Liver (tissue), 9 donors: Measurements from ENCODE around the gene PTPRN2. TPM values are rescaled to one million over a fixed set of nuclear protein-coding genes. Genes with fewer than 3 reads are reported as not detected.

ENCODE experiments used
- DNase-seq: peaks from one replicate; pipeline ENCODE4 v3.0.0-alpha.2; 2017; ENCODE audit warnings: low spot score
- H3K27ac ChIP-seq, 2 donors: one replicate each; pipeline ENCODE4 v1.7.0; 2013; ENCODE audit warnings: inconsistent platforms in 2 of 2, low read length in 2 of 2, control low read depth in 1 of 2, low read depth in 1 of 2, mild to moderate bottlenecking in 1 of 2
- H3K27me3 ChIP-seq, 4 donors: one replicate each; pipeline versions ENCODE4 v1.6.1 to v1.7.0; 2013; ENCODE audit warnings: low read length in 3 of 4, inconsistent platforms in 1 of 4, mild to moderate bottlenecking in 1 of 4, moderate library complexity in 1 of 4; ENCODE audit not compliant: control insufficient read depth in 4 of 4, insufficient read depth in 4 of 4
- H3K36me3 ChIP-seq, 4 donors: one replicate each; pipeline versions ENCODE4 v1.6.1 to v1.7.0; 2013; ENCODE audit warnings: low read length in 3 of 4, mild to moderate bottlenecking in 3 of 4, low read depth in 1 of 4, moderate library complexity in 1 of 4; ENCODE audit not compliant: control insufficient read depth in 4 of 4, insufficient read depth in 3 of 4
- H3K4me1 ChIP-seq, 4 donors: one replicate each; pipeline versions ENCODE4 v1.6.1 to v1.7.0; 2013; ENCODE audit warnings: low read length in 3 of 4, mild to moderate bottlenecking in 3 of 4, moderate library complexity in 1 of 4; ENCODE audit not compliant: control insufficient read depth in 4 of 4, insufficient read depth in 4 of 4
- H3K4me3 ChIP-seq, 3 donors: one replicate each; pipeline versions ENCODE4 v1.6.1 to v1.7.0; 2013; ENCODE audit warnings: low read length in 3 of 3, control low read depth in 1 of 3, low read depth in 1 of 3, mild to moderate bottlenecking in 1 of 3
- H3K9ac ChIP-seq, 2 donors: one replicate each; pipeline ENCODE4 v1.7.0; 2013; ENCODE audit warnings: low read length in 2 of 2, mild to moderate bottlenecking in 2 of 2, moderate library complexity in 2 of 2, control low read depth in 1 of 2, low read depth in 1 of 2
- H3K9me3 ChIP-seq, 4 donors: one replicate each; pipeline versions ENCODE4 v1.6.1 to v1.7.0; 2013; ENCODE audit warnings: low read length in 3 of 4; ENCODE audit not compliant: control insufficient read depth in 4 of 4
- EGR1 ChIP-seq, 2 donors: IDR thresholded peaks; 2 replicates each; pipeline ENCODE4 v1.6.1; 2016 to 2018; ENCODE audit warnings: antibody characterized with exemption in 2 of 2, low read depth in 2 of 2
- FOXA1 ChIP-seq: IDR thresholded peaks from 2 replicates; pipeline ENCODE4 v1.6.1; 2016; ENCODE audit warnings: antibody characterized with exemption
- FOXA2 ChIP-seq: IDR thresholded peaks from 2 replicates; pipeline ENCODE4 v1.6.1; 2016; ENCODE audit warnings: antibody characterized with exemption
- GABPA ChIP-seq, 2 donors: IDR thresholded peaks in 1 of 2; conservative IDR thresholded peaks in 1 of 2; 2 replicates each; pipeline ENCODE4 v1.6.1; 2016; ENCODE audit warnings: antibody characterized with exemption in 2 of 2, mild to moderate bottlenecking in 1 of 2, moderate library complexity in 1 of 2
- HNF4A ChIP-seq, 2 donors: conservative IDR thresholded peaks; 2 replicates each; pipeline ENCODE4 v1.6.1; 2016; ENCODE audit warnings: antibody characterized with exemption in 2 of 2, mild to moderate bottlenecking in 2 of 2
- HNF4G ChIP-seq: IDR thresholded peaks from 2 replicates; pipeline ENCODE4 v1.6.1; 2016; ENCODE audit warnings: antibody characterized with exemption
- JUND ChIP-seq, 2 donors: IDR thresholded peaks; 2 replicates each; pipeline ENCODE4 v1.6.1; 2016; ENCODE audit warnings: antibody characterized with exemption in 2 of 2
- NR2F2 ChIP-seq: IDR thresholded peaks from 2 replicates; pipeline ENCODE4 v1.6.1; 2016; ENCODE audit warnings: antibody characterized with exemption
- RAD21 ChIP-seq, 2 donors: IDR thresholded peaks; 2 replicates each; pipeline ENCODE4 v1.6.1; 2016; ENCODE audit warnings: antibody characterized with exemption in 2 of 2, mild to moderate bottlenecking in 2 of 2
- RXRA ChIP-seq, 2 donors: IDR thresholded peaks; 2 replicates each; pipeline ENCODE4 v1.6.1; 2017 to 2018; ENCODE audit warnings: antibody characterized with exemption in 2 of 2, mild to moderate bottlenecking in 1 of 2
- SP1 ChIP-seq: IDR thresholded peaks from 2 replicates; pipeline ENCODE4 v1.6.1; 2018; ENCODE audit warnings: antibody characterized with exemption, mild to moderate bottlenecking
- TAF1 ChIP-seq: conservative IDR thresholded peaks from 2 replicates; pipeline ENCODE4 v1.6.1; 2016; ENCODE audit warnings: antibody characterized with exemption, mild to moderate bottlenecking
- YY1 ChIP-seq: IDR thresholded peaks from 2 replicates; pipeline ENCODE4 v1.6.1; 2016; ENCODE audit warnings: antibody characterized with exemption, mild to moderate bottlenecking
- WGBS: extraction: QIAGEN DNeasy Blood & Tissue Kit; methylation state at CpG from one replicate; pipeline ENCODE4 v1.1.7; 2013; 5-methylcytosine and 5-hydroxymethylcytosine counted together
- polyA plus RNA-seq, 2 donors: library from polyadenylated mRNA; stranded (reverse) in 1 of 2; unstranded in 1 of 2; fragments of 200-250 nt in 1 of 2; fragments of >200 nt in 1 of 2; fragmentation: Nextera tagmentation in 1 of 2; extraction: Ambion mirVana in 1 of 2; gene quantifications; one replicate each; pipeline versions ENCODE4 v1.2.1 to v1.2.3, GENCODE V29; 2013 to 2015
- total RNA-seq, 2 donors: library from RNA; depleted of rRNA; stranded (reverse); fragments of >200 nt; gene quantifications; one replicate each; pipeline ENCODE4 v1.2.3, GENCODE V29; 2014
- TF ChIP-seq, protein P1 (sequence below): IDR thresholded peaks from 2 replicates; pipeline ENCODE4 v1.6.1; 2016; ENCODE audit warnings: antibody characterized with exemption, mild to moderate bottlenecking
- TF ChIP-seq, protein P2 (sequence below): fragments of 150-350 bp; IDR thresholded peaks from 2 replicates; pipeline ENCODE4 v1.5.1; 2017; ENCODE audit warnings: improper control_type of control experiment, low read depth, low read length; ENCODE audit not compliant: missing input control
- TF ChIP-seq, protein P3 (sequence below): IDR thresholded peaks from 2 replicates; pipeline ENCODE4 v1.6.1; 2016; ENCODE audit warnings: antibody characterized with exemption
- TF ChIP-seq, protein P4 (sequence below): IDR thresholded peaks from 2 replicates; pipeline ENCODE4 v1.6.1; 2016; ENCODE audit warnings: antibody characterized with exemption
- TF ChIP-seq, protein P5 (sequence below): IDR thresholded peaks from 2 replicates; pipeline ENCODE4 v1.6.1; 2016; ENCODE audit warnings: antibody characterized with exemption
- donor health status: healthy.
- donor health status: healthy.
- donor health status: healthy.
- donor health status: healthy.
- donor health status: healthy.

PTPRN2 gene
- total and polyA plus RNA-seq, 4 donors: 0.75 to 1.9 (median 1.1) TPM

DNA sequence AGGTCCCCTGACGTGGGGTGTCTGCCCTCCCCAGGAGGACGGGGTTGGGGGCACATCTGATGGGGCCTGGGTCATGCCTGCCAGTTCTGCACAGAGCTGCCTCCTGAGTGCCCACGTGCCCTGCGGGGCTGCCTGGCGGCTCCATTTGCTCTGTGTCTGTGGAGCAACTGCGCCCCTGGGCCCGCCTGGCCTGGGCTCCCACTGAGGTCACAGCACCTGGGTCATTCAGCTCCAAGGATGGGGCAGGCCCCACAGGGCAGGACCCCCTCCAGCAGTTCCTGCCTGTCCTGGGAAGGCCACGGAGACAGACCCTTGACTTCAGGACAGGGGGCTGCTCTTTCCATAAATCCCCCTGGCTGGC is 590.6 kb downstream of the PTPRN2 start:
- Histone ChIP-seq H3K4me3 (no peak overlapping the region), H3K9me3 (peaks cover 0 to 4% (median 0%) of the 10 kb centered on the region in 4 donors), H3K27me3 (peaks cover 0 to 2% (median 0%) of the 10 kb centered on the region in 4 donors), H3K36me3 (no peaks in the 10 kb centered on the region), H3K4me1 (no peaks in the 10 kb centered on the region), H3K9ac (no peak overlapping the region), H3K27ac (no peak overlapping the region)
- WGBS: 93% methylated on average over 8 of the region's 8 CpGs
- no peak for DNase-seq
- TF ChIP-seq JUND (IDR thresholded peaks at IDR 0.05): no peak
- no peak for TF ChIP-seq FOXA2
- TF ChIP-seq EGR1 (IDR thresholded peaks at IDR 0.05; ENCODE audit: low read depth in 2 of 2): no peak
- TF ChIP-seq HNF4A (conservative IDR thresholded peaks at IDR 0.05): no peak
- no peak for TF ChIP-seq FOXA1

DNA sequence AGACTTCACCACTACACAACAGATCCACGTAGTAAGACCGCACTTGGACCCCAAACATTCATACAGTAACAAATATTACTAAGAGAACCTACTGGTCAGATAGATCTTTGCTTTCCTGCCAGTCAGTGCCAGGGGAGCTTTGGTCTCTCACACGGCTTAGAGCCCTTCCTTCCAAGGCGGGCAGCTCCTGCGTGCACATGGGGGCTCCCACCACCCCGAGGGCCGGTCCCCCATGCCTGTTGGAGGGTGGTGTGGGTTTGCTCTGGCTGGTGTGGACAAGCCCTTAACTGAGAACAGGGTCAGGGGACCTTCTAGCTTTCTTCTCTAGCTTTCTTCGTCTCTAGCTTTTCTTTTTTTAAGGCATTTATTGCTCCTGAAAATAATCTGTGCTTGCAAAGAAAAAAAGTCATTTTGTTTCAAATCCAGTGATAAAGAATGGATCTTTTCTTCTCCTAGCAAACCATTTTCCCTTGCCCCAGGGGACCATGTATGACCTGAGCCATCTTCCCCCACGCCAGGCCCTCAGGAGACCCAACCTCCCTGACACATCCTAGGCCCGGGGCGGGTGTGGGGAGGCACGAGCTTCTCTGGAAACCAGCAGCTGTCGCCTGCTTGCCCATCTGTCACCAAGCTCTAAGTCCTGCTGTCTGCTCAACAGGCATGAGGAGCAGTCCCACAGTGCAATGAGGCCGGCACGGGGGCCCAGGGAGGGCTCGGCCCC is 591.1 kb downstream of the PTPRN2 start:
- no peak overlapping the region for H3K27ac ChIP-seq
- WGBS: 90% methylated on average over 16 of the region's 16 CpGs
- DNase-seq: no peak
- peaks cover 0 to 2% (median 0%) of the 10 kb centered on the region in 4 donors for H3K27me3 ChIP-seq
- peaks cover 0 to 4% (median 0%) of the 10 kb centered on the region in 4 donors for H3K9me3 ChIP-seq
- H3K9ac ChIP-seq: no peak overlapping the region
- H3K36me3 ChIP-seq: no peaks in the 10 kb centered on the region
- H3K4me3 ChIP-seq: no peak overlapping the region
- H3K4me1 ChIP-seq: no peaks in the 10 kb centered on the region
- TF ChIP-seq RXRA (IDR thresholded peaks at IDR 0.05) (no peak), RAD21 (IDR thresholded peaks at IDR 0.05) (no peak), NR2F2 (no peak), JUND (IDR thresholded peaks at IDR 0.05) (no peak), HNF4G (no peak), HNF4A (conservative IDR thresholded peaks at IDR 0.05) (no peak), EGR1 (IDR thresholded peaks at IDR 0.05; ENCODE audit: low read depth in 2 of 2) (no peak), YY1 (no peak), TAF1 (no peak), GABPA (IDR thresholded peaks at IDR 0.05 in 1 of 2, conservative IDR thresholded peaks at IDR 0.05 in 1 of 2) (no peak), SP1 (no peak), FOXA1 (no peak), FOXA2 (no peak)
- TF ChIP-seq, protein P1, sequence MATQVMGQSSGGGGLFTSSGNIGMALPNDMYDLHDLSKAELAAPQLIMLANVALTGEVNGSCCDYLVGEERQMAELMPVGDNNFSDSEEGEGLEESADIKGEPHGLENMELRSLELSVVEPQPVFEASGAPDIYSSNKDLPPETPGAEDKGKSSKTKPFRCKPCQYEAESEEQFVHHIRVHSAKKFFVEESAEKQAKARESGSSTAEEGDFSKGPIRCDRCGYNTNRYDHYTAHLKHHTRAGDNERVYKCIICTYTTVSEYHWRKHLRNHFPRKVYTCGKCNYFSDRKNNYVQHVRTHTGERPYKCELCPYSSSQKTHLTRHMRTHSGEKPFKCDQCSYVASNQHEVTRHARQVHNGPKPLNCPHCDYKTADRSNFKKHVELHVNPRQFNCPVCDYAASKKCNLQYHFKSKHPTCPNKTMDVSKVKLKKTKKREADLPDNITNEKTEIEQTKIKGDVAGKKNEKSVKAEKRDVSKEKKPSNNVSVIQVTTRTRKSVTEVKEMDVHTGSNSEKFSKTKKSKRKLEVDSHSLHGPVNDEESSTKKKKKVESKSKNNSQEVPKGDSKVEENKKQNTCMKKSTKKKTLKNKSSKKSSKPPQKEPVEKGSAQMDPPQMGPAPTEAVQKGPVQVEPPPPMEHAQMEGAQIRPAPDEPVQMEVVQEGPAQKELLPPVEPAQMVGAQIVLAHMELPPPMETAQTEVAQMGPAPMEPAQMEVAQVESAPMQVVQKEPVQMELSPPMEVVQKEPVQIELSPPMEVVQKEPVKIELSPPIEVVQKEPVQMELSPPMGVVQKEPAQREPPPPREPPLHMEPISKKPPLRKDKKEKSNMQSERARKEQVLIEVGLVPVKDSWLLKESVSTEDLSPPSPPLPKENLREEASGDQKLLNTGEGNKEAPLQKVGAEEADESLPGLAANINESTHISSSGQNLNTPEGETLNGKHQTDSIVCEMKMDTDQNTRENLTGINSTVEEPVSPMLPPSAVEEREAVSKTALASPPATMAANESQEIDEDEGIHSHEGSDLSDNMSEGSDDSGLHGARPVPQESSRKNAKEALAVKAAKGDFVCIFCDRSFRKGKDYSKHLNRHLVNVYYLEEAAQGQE: no peak
- TF ChIP-seq, protein P2, sequence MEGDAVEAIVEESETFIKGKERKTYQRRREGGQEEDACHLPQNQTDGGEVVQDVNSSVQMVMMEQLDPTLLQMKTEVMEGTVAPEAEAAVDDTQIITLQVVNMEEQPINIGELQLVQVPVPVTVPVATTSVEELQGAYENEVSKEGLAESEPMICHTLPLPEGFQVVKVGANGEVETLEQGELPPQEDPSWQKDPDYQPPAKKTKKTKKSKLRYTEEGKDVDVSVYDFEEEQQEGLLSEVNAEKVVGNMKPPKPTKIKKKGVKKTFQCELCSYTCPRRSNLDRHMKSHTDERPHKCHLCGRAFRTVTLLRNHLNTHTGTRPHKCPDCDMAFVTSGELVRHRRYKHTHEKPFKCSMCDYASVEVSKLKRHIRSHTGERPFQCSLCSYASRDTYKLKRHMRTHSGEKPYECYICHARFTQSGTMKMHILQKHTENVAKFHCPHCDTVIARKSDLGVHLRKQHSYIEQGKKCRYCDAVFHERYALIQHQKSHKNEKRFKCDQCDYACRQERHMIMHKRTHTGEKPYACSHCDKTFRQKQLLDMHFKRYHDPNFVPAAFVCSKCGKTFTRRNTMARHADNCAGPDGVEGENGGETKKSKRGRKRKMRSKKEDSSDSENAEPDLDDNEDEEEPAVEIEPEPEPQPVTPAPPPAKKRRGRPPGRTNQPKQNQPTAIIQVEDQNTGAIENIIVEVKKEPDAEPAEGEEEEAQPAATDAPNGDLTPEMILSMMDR: no peak
- TF ChIP-seq, protein P3, sequence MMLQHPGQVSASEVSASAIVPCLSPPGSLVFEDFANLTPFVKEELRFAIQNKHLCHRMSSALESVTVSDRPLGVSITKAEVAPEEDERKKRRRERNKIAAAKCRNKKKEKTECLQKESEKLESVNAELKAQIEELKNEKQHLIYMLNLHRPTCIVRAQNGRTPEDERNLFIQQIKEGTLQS: no peak
- TF ChIP-seq, protein P4, sequence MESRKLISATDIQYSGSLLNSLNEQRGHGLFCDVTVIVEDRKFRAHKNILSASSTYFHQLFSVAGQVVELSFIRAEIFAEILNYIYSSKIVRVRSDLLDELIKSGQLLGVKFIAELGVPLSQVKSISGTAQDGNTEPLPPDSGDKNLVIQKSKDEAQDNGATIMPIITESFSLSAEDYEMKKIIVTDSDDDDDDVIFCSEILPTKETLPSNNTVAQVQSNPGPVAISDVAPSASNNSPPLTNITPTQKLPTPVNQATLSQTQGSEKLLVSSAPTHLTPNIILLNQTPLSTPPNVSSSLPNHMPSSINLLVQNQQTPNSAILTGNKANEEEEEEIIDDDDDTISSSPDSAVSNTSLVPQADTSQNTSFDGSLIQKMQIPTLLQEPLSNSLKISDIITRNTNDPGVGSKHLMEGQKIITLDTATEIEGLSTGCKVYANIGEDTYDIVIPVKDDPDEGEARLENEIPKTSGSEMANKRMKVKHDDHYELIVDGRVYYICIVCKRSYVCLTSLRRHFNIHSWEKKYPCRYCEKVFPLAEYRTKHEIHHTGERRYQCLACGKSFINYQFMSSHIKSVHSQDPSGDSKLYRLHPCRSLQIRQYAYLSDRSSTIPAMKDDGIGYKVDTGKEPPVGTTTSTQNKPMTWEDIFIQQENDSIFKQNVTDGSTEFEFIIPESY: no peak
- TF ChIP-seq, protein P5, sequence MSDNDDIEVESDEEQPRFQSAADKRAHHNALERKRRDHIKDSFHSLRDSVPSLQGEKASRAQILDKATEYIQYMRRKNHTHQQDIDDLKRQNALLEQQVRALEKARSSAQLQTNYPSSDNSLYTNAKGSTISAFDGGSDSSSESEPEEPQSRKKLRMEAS: no peak
